ENCODE measurements around the gene HP1BP3.

GRCh38 chr1:20787840-20788795 lies 1.0 kb upstream of the HP1BP3 start:
- TF ChIP-seq EZH2phosphoT487 (IDR thresholded peaks at IDR 0.05; ENCODE audit: insufficient read depth, low read depth) = no peak
- no peak for TF ChIP-seq EZH2 (IDR thresholded peaks at IDR 0.05; ENCODE audit: insufficient read depth, poor library complexity, severe bottlenecking)
